ENCODE data around the gene TSHZ3.

- TF ChIP-seq CTCF (IDR thresholded peaks at IDR 0.05; ENCODE audit: low read depth, low read length) (no peak), EZH2phosphoT487 (IDR thresholded peaks at IDR 0.05; ENCODE audit: low read depth) (no peak)
These were observed 85.0 kb downstream of the TSHZ3 start for GRCh38 chr19:31264041-31264778.

All from OCI-LY3 (cell line).